Panc1 (cell line): ENCODE results near the gene CPB1. TPM values are rescaled to one million over a fixed set of nuclear protein-coding genes. Genes with fewer than 3 reads are reported as not detected.

Experiments used
- ATAC-seq: fragments of 200-7000 bp; cut with Tn5 transposase; 2 replicates; pipeline ENCODE4 v1.9.1; 2020; ENCODE audit warnings: mild to moderate bottlenecking, moderate library complexity
- BruUV-seq: library from RNA; stranded (reverse); fragments of 400-500 nt; replicated peaks from 2 replicates; lab custom pipeline; 2021; lab: Mats Ljungman, UMichigan
- CTCF ChIA-PET: fragments of 300-600 bp; sonication (Branson Sonifier 250); formaldehyde crosslinking; loops from one replicate; lab custom pipeline; 2022; ENCODE audit warnings: antibody characterized with exemption; lab: Charles Lee
- POLR2A ChIA-PET: fragments of 300-600 bp; sonication (Branson Sonifier 250); formaldehyde crosslinking; loops from one replicate; lab custom pipeline; 2022; ENCODE audit warnings: antibody characterized with exemption; lab: Charles Lee
- DNase-seq: peaks from one replicate; pipeline ENCODE4 v3.0.0-alpha.2; 2010; ENCODE audit warnings: low read depth, low spot score
- H3K27ac ChIP-seq: 2 replicates; pipeline ENCODE4 v1.5.1; 2011; ENCODE audit warnings: mild to moderate bottlenecking, low read length, inconsistent platforms
- H3K27me3 ChIP-seq: fragments of 200-500 bp; sonication (Bioruptor generic); 2 replicates; pipeline ENCODE4 v1.6.0; 2014; ENCODE audit warnings: low read length, inconsistent platforms; ENCODE audit not compliant: control insufficient read depth, insufficient read depth
- H3K36me3 ChIP-seq: fragments of 200-500 bp; sonication (Bioruptor generic); 2 replicates; pipeline ENCODE4 v1.5.1; 2014; ENCODE audit warnings: inconsistent platforms, mild to moderate bottlenecking, low read length, moderate library complexity; ENCODE audit not compliant: control insufficient read depth, insufficient read depth
- H3K4me1 ChIP-seq: 2 replicates; pipeline ENCODE4 v1.5.1; 2011; ENCODE audit warnings: inconsistent platforms, mild to moderate bottlenecking, low read length, moderate library complexity; ENCODE audit not compliant: control insufficient read depth, insufficient read depth
- H3K4me3 ChIP-seq, 2 experiments: 2 replicates each; pipeline ENCODE4 v1.5.1; 2011 to 2012; ENCODE audit warnings: low read depth in 2 of 2, low read length in 2 of 2, mild to moderate bottlenecking in 2 of 2, inconsistent platforms in 1 of 2, moderate library complexity in 1 of 2
- H3K9me3 ChIP-seq: fragments of 200-500 bp; sonication (Bioruptor generic); 2 replicates; pipeline ENCODE4 v1.5.1; 2014; ENCODE audit warnings: low read depth, mild to moderate bottlenecking, inconsistent platforms, low read length, moderate library complexity; ENCODE audit not compliant: control insufficient read depth, insufficient read depth
- CTCF ChIP-seq: fragments of 450-650 bp; IDR thresholded peaks from 2 replicates; pipeline ENCODE4 v1.5.1; 2017; ENCODE audit warnings: mild to moderate bottlenecking
- POLR2AphosphoS5 ChIP-seq: IDR thresholded peaks from 2 replicates; pipeline ENCODE4 v1.6.1; 2012; ENCODE audit warnings: mild to moderate bottlenecking, low read depth, low read length, moderate library complexity
- SIN3A ChIP-seq: IDR thresholded peaks from 2 replicates; pipeline ENCODE4 v1.6.1; 2012; ENCODE audit warnings: low read depth, mild to moderate bottlenecking, low read length, moderate library complexity, borderline replicate concordance; ENCODE audit not compliant: insufficient read depth
- TCF7L2 ChIP-seq: IDR thresholded peaks from 2 replicates; pipeline ENCODE4 v1.6.1; 2011; ENCODE audit warnings: mild to moderate bottlenecking, low read depth, low read length, inconsistent platforms
- in situ Hi-C: cut with HindIII; loops from 2 replicates; pipeline ENCODE4 v1.10.0; 2016; ENCODE audit warnings: low sequenced_read_pairs, low pct_unique_long_range_greater_than_20kb
- intact Hi-C: fragments of 100-400 bp; cut with micrococcal nuclease; formaldehyde crosslinking; loops from one replicate; pipeline ENCODE4 v1.10.0; 2022; ENCODE audit not compliant: unreplicated experiment
- total RNA-seq: library from RNA; stranded (reverse); gene quantifications from one replicate; pipeline ENCODE4 v1.2.1, GENCODE V29; 2021; ENCODE audit not compliant: unreplicated experiment
- TF ChIP-seq, protein P1 (sequence below), 2 experiments: IDR thresholded peaks; 2 replicates each; pipeline ENCODE4 v1.6.1; 2011 to 2012; ENCODE audit warnings: low read depth in 2 of 2, control low read depth in 1 of 2, low read length in 1 of 2, mild to moderate bottlenecking in 1 of 2, moderate library complexity in 1 of 2; ENCODE audit not compliant: insufficient read depth in 1 of 2

CPB1 gene
- total RNA-seq, 1 experiment from 2014 or later: 4.4 TPM

GRCh38 chr3:148829926-148830325, 2.3 kb downstream of the CPB1 start:
- Histone ChIP-seq H3K4me3 (no peak overlapping the region), H3K4me1 (no peaks in the 10 kb centered on the region), H3K27me3 (no peaks in the 10 kb centered on the region; the same call in 1 of the 2 replicates), H3K36me3 (no peaks in the 10 kb centered on the region), H3K27ac (no peak overlapping the region), H3K9me3 (no peaks in the 10 kb centered on the region)
- in situ Hi-C loops: no loop called here
- CTCF ChIA-PET: no interaction called here
- POLR2A ChIA-PET: interaction anchor here (0.6 kb wide), 1 partner anchor 9 kb away, joined by 3 read pairs; no protein-coding TSS in a partner anchor
- intact Hi-C loops: no loop called here
- no peak for ATAC-seq
- no peak for DNase-seq
- no TSS peak for BruUV-seq
- TF ChIP-seq CTCF (no peak), TCF7L2 (no peak), POLR2AphosphoS5 (no peak), SIN3A (no peak)
- TF ChIP-seq, protein P1, sequence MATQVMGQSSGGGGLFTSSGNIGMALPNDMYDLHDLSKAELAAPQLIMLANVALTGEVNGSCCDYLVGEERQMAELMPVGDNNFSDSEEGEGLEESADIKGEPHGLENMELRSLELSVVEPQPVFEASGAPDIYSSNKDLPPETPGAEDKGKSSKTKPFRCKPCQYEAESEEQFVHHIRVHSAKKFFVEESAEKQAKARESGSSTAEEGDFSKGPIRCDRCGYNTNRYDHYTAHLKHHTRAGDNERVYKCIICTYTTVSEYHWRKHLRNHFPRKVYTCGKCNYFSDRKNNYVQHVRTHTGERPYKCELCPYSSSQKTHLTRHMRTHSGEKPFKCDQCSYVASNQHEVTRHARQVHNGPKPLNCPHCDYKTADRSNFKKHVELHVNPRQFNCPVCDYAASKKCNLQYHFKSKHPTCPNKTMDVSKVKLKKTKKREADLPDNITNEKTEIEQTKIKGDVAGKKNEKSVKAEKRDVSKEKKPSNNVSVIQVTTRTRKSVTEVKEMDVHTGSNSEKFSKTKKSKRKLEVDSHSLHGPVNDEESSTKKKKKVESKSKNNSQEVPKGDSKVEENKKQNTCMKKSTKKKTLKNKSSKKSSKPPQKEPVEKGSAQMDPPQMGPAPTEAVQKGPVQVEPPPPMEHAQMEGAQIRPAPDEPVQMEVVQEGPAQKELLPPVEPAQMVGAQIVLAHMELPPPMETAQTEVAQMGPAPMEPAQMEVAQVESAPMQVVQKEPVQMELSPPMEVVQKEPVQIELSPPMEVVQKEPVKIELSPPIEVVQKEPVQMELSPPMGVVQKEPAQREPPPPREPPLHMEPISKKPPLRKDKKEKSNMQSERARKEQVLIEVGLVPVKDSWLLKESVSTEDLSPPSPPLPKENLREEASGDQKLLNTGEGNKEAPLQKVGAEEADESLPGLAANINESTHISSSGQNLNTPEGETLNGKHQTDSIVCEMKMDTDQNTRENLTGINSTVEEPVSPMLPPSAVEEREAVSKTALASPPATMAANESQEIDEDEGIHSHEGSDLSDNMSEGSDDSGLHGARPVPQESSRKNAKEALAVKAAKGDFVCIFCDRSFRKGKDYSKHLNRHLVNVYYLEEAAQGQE (IDR thresholded peaks at IDR 0.05; ENCODE audit: insufficient read depth in 1 of 2, low read depth in 2 of 2, low read length in 1 of 2): no peak

GRCh38 chr3:148833223-148833622, 5.6 kb downstream of the CPB1 start:
- DNase-seq (no peak), ATAC-seq (no peak)
- H3K9me3 ChIP-seq: no peaks in the 10 kb centered on the region
- H3K4me3 ChIP-seq: no peak overlapping the region
- BruUV-seq: no TSS peak
- ChIA-PET CTCF (no interaction called here), POLR2A (no interaction called here)
- no peaks in the 10 kb centered on the region for H3K36me3 ChIP-seq
- no peaks in the 10 kb centered on the region for H3K4me1 ChIP-seq
- in situ Hi-C loops: no loop called here
- peaks cover 6% of the 10 kb centered on the region; the same call in 1 of the 2 replicates for H3K27me3 ChIP-seq
- no peak overlapping the region for H3K27ac ChIP-seq
- intact Hi-C loops: no loop called here
- no peak for TF ChIP-seq SIN3A
- TF ChIP-seq, protein P1 (IDR thresholded peaks at IDR 0.05; ENCODE audit: insufficient read depth in 1 of 2, low read depth in 2 of 2, low read length in 1 of 2): no peak
- no peak for TF ChIP-seq TCF7L2
- TF ChIP-seq POLR2AphosphoS5: no peak
- no peak for TF ChIP-seq CTCF
